Skeletal muscle tissue (tissue), 4 donors: ENCODE results near the gene PROC. TPM values are rescaled to one million over a fixed set of nuclear protein-coding genes. Genes with fewer than 3 reads are reported as not detected.
A peak's percentile ranks its signal among the peaks of the same experiment; 100 is the strongest.

Experiments
- H3K27ac ChIP-seq: one replicate; pipeline ENCODE4 v1.7.0; 2013; ENCODE audit warnings: mild to moderate bottlenecking, low read depth, low read length, inconsistent platforms
- H3K27me3 ChIP-seq, 3 donors: one replicate each; pipeline ENCODE4 v1.7.0; 2013; ENCODE audit warnings: low read length in 3 of 3; ENCODE audit not compliant: control insufficient read depth in 3 of 3, insufficient read depth in 3 of 3
- H3K36me3 ChIP-seq, 3 donors: one replicate each; pipeline ENCODE4 v1.7.0; 2013; ENCODE audit warnings: low read length in 3 of 3; ENCODE audit not compliant: control insufficient read depth in 3 of 3, insufficient read depth in 3 of 3
- H3K4me1 ChIP-seq, 3 donors: one replicate each; pipeline ENCODE4 v1.7.0; 2013; ENCODE audit warnings: low read length in 3 of 3, mild to moderate bottlenecking in 3 of 3; ENCODE audit not compliant: control insufficient read depth in 3 of 3, insufficient read depth in 3 of 3
- H3K4me3 ChIP-seq, 3 donors: one replicate each; pipeline ENCODE4 v1.7.0; 2013; ENCODE audit warnings: low read length in 3 of 3
- H3K9ac ChIP-seq, 3 donors: one replicate each; pipeline ENCODE4 v1.7.0; 2013; ENCODE audit warnings: low read length in 3 of 3, mild to moderate bottlenecking in 3 of 3, moderate library complexity in 2 of 3, low read depth in 1 of 3
- H3K9me3 ChIP-seq, 3 donors: one replicate each; pipeline ENCODE4 v1.7.0; 2013; ENCODE audit warnings: low read length in 3 of 3; ENCODE audit not compliant: control insufficient read depth in 3 of 3
- total RNA-seq: library from RNA; depleted of rRNA; stranded (reverse); fragments of >200 nt; gene quantifications from one replicate; pipeline ENCODE4 v1.2.3, GENCODE V29; 2014
- donor health status: Osteomylitis.

Gene PROC
- total RNA-seq, 1 donor from 2014 or later = not detected

DNA sequence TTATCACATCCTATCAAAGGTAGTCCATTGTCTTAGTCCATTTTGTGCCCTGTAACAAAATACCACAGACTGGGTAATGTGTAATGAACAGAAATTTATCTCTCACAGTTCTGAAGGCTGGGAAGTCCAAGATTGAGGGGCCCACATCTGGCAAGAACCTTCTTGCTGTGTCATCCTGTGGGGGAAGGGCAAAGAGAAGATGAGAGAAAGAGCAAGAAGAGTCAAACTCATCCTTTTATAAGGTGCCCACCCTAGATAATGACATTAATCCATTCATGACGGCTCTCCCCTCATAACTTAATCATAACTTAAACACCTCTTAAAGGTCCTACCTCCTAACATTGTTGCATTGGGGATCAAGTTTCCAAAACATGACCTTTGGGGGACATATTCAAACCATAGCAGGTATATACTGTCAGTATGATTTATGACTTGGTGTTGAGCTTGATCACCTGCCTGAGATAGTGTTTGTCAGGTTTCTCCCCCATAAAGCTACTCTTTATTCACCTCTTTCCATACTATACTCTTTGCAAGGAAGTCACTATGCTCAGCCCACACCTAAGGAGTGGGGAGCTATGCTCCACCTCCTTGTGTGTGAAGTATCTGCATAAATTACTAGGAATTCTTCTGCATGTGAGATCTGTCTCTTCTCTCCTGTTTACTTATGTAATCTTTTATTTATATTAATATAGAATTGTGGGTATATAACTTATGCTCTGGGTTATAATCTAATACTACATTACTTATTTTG, 25.2 kb upstream of the PROC start:
- no peaks in the 10 kb centered on the region for H3K27me3 ChIP-seq
- H3K9me3 ChIP-seq = no peaks in the 10 kb centered on the region
- no peak overlapping the region for H3K27ac ChIP-seq

DNA sequence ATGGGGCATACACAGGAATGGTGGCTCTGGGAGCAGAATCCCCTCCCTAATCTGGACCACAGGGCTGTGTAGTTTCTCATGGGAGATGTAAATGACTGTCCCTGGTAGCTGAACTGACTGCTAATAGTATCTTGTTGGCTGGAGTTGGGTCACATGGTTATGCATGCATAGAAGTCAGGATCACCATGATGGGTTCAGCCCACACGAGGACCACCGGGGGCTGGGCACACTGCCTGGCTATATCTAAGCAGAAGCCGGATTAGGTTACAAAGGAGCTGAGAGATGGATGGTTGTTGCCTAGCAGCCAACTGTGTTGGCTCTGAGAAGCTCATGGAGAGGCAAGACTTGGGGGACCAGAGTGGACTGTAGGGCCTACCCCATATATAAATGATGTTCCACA, 23.7 kb upstream of the PROC start:
- Histone ChIP-seq H3K9me3 (no peaks in the 10 kb centered on the region), H3K27ac (no peak overlapping the region), H3K4me3 (no peak overlapping the region), H3K9ac (no peak overlapping the region), H3K36me3 (no peaks in the 10 kb centered on the region), H3K27me3 (no peaks in the 10 kb centered on the region), H3K4me1 (peaks cover 12 to 23% (median 13%) of the 10 kb centered on the region in 3 donors)

More for the DNA sequence above, 25.2 kb upstream of the PROC start:
- Histone ChIP-seq H3K36me3 (no peaks in the 10 kb centered on the region), H3K4me3 (no peak overlapping the region), H3K4me1 (peaks cover 14 to 23% (median 19%) of the 10 kb centered on the region in 3 donors), H3K9ac (no peak overlapping the region)

DNA sequence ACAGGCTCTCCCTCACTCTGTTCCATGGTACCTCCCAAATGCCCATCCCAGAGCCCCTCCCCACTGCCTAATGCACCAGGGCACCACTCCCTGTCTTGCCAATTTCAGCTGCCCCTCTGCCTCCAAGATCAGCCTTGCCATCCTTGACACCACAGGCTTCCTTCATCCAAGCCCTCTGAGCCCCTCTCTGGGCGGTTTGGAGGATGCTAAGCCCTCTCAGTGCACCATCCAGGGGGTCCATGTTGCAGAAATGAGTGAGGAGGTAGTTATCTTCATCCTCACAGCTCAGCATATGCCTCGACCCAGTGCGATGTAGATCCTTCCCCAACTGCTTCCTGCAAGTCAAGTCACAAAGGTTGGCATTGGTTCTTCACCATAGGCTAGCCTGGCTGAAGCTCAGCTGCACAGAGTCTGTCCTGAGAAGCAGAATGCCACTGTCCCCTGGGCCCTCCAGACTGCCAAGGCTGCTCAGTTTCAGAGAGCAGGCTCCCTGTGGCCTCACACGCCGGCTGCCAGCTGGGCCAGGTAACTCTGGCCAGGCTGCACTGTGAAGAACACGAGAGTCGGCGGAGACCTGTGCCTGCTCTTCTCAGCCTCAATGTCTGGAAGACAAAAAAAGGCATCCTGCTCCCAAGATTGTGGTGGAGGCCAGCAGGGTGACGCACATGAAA, 20.5 kb upstream of the PROC start:
- Histone ChIP-seq H3K4me3 (no peak overlapping the region), H3K9ac (peak overlapping the region in 1 of 3 donors; percentile 17), H3K9me3 (no peaks in the 10 kb centered on the region), H3K4me1 (peaks cover 16 to 35% (median 20%) of the 10 kb centered on the region in 3 donors), H3K27me3 (no peaks in the 10 kb centered on the region), H3K27ac (peak overlapping the region; percentile 63), H3K36me3 (no peaks in the 10 kb centered on the region)

DNA sequence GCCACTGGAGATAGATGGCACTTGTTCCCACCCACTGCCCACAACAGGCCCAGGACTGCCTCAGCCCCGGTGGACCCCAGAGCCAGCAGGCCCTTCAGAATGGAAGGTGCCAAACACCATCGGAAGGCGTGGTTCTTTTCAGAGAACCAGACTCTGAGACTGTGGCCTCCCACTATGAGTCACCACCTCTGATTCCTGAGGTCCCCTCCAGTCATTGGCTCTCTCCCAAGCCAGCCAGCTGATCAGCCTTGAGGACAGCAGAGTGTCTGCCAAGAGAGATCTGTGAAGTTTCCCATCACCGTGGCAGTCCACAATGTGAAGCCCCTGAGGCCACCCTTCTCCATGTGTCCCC, 20.0 kb upstream of the PROC start:
- Histone ChIP-seq H3K36me3 (no peaks in the 10 kb centered on the region), H3K27me3 (no peaks in the 10 kb centered on the region), H3K9me3 (no peaks in the 10 kb centered on the region), H3K27ac (peak overlapping the region; percentile 63), H3K9ac (peak overlapping the region in 1 of 3 donors; percentile 16), H3K4me3 (no peak overlapping the region), H3K4me1 (peaks cover 16 to 35% (median 20%) of the 10 kb centered on the region in 3 donors)

DNA sequence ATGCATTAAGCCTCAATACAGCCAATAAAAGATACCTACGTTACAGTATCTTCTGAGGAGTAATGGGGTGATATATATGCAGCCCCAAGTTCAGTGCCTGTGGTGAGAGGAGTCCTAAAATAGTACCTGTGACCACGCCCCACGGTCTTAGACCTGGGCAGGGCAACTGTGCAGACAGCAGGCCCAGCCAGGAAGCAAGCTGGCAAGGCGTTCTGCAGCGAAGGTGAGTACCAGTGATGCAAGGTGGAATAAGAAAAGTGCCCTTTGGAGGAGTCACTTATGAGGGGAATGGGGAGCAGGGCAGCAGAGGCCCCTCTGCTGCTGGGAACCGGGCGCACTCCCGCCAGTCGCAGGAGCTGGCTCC, 17.7 kb upstream of the PROC start:
- no peak overlapping the region for H3K27ac ChIP-seq

DNA sequence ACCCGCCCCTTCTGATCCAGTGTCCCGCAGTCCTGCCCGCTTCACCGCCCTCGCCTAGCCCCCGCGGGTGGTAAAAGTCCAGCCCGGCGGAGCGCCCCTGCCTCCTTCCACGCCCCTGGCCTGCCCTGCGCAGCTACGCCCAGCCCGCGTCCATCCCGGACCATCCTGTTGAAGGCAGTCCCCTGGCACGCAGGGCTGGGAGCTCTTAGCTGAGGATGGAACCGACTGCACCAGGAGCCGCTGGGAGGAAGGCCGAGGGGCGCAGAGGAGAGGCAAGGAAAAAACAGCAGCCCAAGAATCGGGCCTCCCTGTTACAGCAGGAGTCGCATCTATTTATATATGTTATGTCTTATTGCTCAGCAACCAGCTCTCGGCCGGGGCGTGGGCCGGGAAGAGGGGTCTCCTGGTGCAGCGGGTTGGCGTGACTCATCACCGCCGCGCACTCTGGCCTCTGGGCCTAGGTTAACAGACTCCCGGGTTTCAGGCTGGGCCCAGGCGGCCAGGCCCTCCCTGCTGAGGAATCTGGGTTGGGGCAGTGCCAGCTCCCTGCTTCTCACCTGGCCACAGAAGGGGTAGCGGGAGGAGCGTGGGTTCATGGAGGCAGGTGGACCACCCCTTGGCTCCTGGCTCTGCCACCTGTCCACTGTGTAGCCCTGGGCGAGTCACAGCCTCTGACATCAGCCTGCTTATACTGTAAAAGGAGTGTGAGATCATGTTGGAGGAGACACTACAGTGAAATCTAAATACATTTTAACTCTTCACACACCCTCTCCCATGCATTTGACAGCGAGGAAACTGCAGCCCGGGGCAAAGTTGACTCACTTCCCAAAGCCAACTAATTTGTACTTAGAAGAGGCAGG, 17.1 kb upstream of the PROC start:
- H3K4me3 ChIP-seq = no peak overlapping the region
- no peak overlapping the region for H3K9ac ChIP-seq
- peak overlapping the region; percentile 21 for H3K27ac ChIP-seq
- H3K4me1 ChIP-seq = peaks cover 16 to 40% (median 28%) of the 10 kb centered on the region in 3 donors
- H3K9me3 ChIP-seq = no peaks in the 10 kb centered on the region
- no peaks in the 10 kb centered on the region for H3K36me3 ChIP-seq
- no peaks in the 10 kb centered on the region for H3K27me3 ChIP-seq

More for the DNA sequence above, 17.7 kb upstream of the PROC start:
- Histone ChIP-seq H3K36me3 (no peaks in the 10 kb centered on the region), H3K4me1 (peaks cover 16 to 40% (median 27%) of the 10 kb centered on the region in 3 donors), H3K9ac (no peak overlapping the region), H3K9me3 (no peaks in the 10 kb centered on the region), H3K27me3 (no peaks in the 10 kb centered on the region), H3K4me3 (no peak overlapping the region)

DNA sequence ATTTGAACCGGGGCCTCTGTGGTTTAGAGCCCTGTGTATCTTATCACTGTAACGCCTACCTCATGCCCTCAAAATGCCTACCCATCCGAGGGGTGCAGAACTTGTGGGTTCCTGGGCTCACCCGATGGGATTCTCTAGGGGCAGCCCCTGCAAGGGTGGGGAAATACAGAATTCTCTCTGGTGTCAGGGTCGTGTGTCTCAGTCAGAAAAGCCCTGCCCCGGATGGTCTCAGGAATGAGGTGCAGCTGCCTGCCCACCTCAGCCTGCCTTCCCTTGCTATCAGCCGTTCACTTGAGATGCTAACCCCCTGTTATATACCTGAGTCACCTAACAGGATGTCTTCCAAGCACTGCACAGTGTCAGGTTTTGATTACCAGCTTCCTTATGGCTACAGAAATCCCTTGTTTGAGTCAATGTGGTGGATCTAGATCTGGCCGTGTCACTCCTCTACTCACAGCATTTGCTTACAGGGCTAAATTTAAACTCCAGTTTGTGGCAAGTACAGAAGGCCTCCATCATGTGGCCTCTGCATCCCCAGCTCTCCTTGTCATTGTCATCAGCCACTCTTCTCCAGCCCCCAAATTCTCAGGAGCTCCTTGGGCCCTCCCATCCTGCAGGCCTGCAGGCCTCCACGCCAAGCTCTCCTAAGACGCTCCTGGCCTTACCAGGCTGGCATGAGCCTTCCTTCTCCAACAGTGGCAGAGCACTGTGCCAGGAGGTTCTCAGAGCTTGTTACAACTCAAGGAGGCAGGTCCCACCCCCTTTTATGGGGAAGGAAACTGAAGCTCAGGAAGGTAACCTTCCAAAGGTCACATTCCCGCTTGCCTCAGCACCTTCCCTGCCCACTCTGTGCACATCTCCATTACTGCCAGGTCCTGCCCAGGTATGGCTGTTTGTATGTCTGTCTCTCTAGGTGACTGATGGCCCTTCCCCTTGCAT, 16.2 kb upstream of the PROC start:
- Histone ChIP-seq H3K9me3 (no peaks in the 10 kb centered on the region), H3K27ac (peak overlapping the region; percentile 21), H3K4me3 (no peak overlapping the region), H3K27me3 (no peaks in the 10 kb centered on the region), H3K9ac (peak overlapping the region in 1 of 3 donors; percentile 25), H3K36me3 (no peaks in the 10 kb centered on the region), H3K4me1 (peaks cover 16 to 41% (median 28%) of the 10 kb centered on the region in 3 donors)

DNA sequence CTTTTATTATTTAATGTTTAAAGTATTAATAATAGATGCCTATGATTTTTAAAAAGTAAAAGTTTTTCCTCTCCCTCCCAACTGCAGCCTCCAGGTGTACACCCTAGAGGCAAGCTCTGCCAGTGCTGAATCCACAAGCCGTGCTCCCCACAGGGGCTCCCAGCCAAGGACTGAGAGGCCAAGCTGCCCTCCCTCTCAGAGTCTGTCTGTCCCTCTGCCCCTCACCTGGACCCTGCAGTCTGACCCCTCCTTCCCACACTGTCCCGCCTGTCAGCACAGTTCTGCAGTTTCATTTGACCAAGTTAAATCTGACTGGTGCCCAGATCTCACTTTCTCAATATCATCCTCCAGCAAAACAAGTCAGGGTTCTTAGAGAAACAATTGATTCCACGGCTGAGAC, 14.8 kb upstream of the PROC start:
- Histone ChIP-seq H3K4me1 (peaks cover 11 to 38% (median 22%) of the 10 kb centered on the region in 3 donors), H3K27me3 (no peaks in the 10 kb centered on the region), H3K36me3 (no peaks in the 10 kb centered on the region), H3K4me3 (no peak overlapping the region), H3K9ac (no peak overlapping the region), H3K27ac (no peak overlapping the region), H3K9me3 (no peaks in the 10 kb centered on the region)
